Right ventricle myocardium superior (tissue), 1 donor: ENCODE results near the gene C2orf76. TPM values are rescaled to one million over a fixed set of nuclear protein-coding genes. Genes with fewer than 3 reads are reported as not detected.
A peak's percentile ranks its signal among the peaks of the same experiment; 100 is the strongest.
"Not testable (repeated sequence)": the region's sequence is repeated elsewhere in the genome, so short reads cannot be mapped to it uniquely, and the experiment has no call there.

Experiments
- ATAC-seq: fragments of 200-7000 bp; cut with Tn5 transposase; one replicate; pipeline ENCODE4 v1.9.1; 2020; ENCODE audit warnings: mild to moderate bottlenecking; ENCODE audit not compliant: poor library complexity
- DNase-seq: peaks from one replicate; pipeline ENCODE4 v3.0.0-alpha.2; 2020
- intact Hi-C: fragments of 100-400 bp; cut with DNase I; formaldehyde crosslinking; loops from one replicate; pipeline ENCODE4 v1.11.2; 2022
- total RNA-seq: library from RNA; stranded (reverse); fragmentation: NEBNext Ultra II Directional; extraction: Animal tissue kit (Norgen Biotek cat#: 25700); gene quantifications from one replicate; pipeline ENCODE4 v1.2.1, GENCODE V29; 2021
- donor health status: DM: no; HTN: yes; CAD: no; lungs with severe emphysema.

Gene C2orf76
- total RNA-seq, 1 donor from 2014 or later, result 7.9 TPM

GRCh38 chr2:119383410-119384140 lies 16.9 kb upstream of the C2orf76 start:
- ATAC-seq (no peak), DNase-seq (no peak)
- intact Hi-C loops, result no loop called here

DNA sequence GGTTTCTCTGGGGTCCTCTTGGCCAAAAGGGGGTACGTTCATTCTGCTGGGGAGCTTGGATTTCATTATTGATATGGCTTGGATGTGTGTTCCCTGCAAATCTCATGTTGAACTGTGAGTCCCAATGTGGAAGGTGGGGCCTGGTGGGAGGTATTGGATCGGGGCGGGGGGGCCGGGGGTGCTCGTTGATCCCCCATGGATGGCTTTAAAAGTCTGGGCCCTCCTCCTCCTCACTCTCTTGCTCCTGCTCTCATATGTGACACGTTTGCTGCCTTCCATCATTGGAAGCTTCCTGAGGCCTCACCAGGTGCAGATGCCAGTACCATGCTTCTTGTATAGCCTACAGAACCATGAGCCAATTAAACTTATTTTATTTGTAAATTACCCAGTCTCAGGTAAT lies 11.9 kb upstream of the C2orf76 start:
- intact Hi-C loops, result no loop called here
- no peak for ATAC-seq
- no peak for DNase-seq

GRCh38 chr2:119377993-119378345 lies 11.3 kb upstream of the C2orf76 start:
- intact Hi-C loops, result no loop called here
- DNase-seq, result no peak
- no peak for ATAC-seq

- DNase-seq (no peak), ATAC-seq (no peak)
- intact Hi-C loops, result no loop called here
These were observed 10.8 kb upstream of the C2orf76 start for GRCh38 chr2:119377294-119377992.

GRCh38 chr2:119376810-119377209 lies 10.2 kb upstream of the C2orf76 start:
- ATAC-seq (no peak), DNase-seq (no peak)
- intact Hi-C loops, result no loop called here

GRCh38 chr2:119376406-119376805 lies 9.8 kb upstream of the C2orf76 start:
- intact Hi-C loops, DNase-seq, ATAC-seq: not testable (repeated sequence)

DNA sequence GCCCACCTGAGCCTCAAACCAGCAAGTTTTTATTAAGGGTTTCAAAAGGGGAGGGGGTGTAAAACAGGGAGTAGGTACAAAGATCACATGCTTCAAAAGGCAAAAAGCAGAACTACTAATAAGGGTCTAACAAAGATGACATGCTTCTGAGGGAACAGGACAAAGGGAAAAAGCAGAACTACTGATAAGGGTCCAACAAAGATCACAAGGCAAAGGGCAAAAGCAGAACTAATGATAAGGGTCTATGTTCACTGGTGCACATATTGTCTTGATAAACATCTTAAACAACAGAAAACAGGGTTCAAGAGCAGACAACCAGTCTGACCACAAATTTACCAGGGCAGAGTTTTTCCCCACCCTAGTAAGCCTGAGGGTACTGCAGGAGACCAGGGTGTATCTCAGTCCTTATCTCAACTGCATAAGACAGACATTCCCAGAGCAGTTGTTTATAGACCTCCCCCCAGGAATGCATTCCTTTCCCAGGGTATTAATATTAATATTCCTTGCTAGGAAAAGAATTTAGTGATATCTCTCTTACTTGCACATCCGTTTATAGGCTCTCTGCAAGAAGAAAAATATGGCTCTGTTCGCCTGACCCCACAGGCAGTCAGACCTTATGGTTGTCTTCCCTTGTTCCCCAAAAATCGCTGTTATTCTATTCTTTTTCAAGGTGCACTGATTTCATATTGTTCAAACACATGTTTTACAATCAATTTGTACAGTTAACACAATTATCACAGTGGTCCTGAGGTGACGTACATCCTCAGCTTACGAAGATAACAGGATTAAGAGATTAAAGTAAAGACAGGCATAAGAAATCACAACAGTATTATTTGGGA lies 7.5 kb upstream of the C2orf76 start:
- ATAC-seq, intact Hi-C loops, DNase-seq: not testable (repeated sequence)

DNA sequence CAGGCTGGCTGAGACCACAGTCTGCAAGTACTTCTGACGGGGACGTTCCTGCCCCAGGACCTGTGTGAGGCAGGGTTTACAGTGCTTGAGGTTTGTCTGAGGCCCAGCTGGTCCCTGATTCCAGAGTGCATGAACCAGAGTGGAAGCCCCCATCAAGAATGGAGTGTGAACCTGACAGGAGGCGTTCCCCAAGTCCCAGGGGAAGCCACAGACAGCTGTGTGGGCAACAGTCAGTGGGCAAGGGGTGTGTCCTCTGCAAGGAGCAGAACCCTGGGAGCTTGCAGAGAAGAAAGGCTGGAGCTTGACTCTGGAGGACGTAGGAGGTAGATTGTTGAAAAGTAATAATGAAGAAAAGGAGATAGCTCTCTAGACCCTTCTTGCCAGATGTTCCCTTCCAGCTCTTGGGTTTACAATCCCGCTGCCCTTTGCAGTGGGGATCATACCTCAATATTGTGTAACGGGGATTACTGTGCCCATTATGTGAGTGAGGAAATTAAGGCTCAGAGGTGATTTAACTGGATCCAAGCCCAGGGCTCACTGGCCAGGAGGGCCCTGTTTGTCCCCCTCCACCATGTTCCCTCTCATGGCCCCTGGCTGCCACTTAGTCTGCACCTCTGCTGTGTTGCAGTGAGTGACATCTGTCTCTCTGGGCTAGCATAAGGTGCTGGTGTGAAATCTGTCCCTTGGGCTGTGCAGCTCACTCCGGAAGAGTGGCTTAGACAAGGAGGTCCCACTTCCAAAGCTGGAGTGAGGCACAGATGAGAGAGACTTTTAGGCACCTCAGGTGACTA lies 6.3 kb upstream of the C2orf76 start:
- intact Hi-C loops, result no loop called here
- DNase-seq (no peak), ATAC-seq (no peak)

- no peak for DNase-seq
- intact Hi-C loops, result no loop called here
- no peak for ATAC-seq
These were observed 4.5 kb upstream of the C2orf76 start for GRCh38 chr2:119371111-119371510.

DNA sequence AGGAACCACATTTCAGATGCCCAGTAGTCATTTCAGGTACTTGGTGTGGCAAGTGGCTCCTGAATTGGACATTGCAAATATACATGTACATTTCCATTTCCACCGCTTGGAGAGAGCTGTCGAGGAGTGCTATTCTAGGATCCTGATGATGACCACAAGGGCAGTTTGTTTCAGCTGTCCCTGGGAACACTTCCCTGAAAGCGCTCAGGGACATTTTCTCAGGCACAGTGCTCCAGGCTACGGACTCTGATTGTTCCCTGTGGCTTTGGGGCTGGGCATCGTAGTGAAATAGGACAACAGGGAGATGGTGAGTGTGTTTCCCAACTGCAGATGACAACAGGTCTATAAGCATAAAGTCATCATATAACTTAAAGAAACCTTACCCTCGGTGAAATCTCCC lies 3.2 kb upstream of the C2orf76 start:
- DNase-seq (no peak), ATAC-seq (no peak)
- intact Hi-C loops, result no loop called here

DNA sequence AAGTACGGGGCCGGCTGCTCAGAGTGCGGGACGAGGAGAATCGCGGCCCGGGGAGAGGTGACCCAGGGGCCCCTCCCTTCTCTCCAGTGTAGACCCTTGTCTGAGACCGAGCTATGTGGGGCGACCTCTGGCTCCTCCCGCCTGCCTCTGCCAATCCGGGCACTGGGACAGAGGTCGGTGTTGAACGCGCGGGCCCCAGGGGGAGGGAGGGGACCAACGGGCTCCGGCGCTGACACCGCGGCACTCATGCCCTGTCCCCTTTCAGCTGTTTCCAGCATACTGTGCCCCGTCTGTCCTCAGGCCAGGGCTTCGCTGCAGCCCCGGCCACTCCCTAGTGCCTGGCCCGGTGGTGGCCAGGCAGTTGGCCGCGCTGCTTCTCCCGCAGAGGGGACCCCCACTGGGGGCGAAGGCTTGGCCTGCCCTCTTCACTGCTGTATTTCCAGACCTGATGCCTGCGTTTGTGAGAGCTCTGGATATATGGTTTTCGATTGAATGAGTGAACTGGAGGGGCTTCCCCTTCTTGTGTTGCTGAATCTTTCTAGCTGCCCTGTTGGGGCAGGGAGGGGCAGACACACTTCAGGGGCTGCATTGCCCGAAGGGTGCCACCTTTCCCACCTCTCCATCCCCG lies 952 bp upstream of the C2orf76 start:
- peak; percentile 72 for ATAC-seq
- intact Hi-C loops, result no loop called here
- DNase-seq, result peak; percentile 83

DNA sequence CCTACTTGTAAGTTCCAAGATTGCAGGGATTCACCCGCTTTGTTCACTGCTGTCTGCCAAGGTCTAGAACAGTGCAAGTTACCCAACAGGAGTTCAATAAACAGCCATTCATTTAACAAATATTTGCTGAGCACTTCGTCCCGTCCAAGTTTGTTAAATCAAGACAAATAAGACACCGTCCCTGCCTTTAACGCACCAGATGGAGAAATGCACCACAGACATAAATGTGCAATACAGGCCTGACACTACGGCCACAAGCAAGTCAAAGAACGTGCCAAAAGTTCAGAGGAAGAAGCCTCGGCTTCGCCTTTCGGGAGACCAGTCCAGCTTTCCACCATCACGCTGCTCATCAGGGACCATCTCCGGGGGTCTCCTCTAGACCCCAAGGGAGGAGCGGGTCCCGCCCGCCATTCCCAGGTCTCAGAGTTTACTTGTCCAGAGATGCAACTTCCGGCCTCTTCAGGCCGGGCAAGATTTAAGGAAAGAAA lies 429 bp downstream of the C2orf76 start:
- intact Hi-C loops, result no loop called here
- ATAC-seq (peak; percentile 2), DNase-seq (no peak)

DNA sequence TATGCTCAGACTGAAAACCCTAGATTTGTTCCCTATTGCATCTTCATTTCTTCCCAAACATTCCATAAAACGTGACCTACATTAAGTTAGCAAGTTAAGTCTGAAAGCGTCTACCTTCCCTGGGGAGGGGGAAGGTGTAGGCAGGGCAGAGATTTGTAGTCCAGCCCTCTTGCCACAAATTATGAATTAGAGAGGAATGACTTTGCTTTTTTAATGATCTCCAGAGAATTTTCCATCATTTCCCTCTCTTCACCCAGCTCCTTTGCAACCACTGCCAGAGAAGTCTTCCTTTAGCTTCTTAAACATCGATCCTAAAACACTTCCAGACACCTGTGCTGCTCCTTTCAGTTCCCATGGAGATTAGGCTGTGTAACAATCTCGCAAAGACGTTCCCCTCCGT lies 1.2 kb downstream of the C2orf76 start:
- intact Hi-C loops, result no loop called here

GRCh38 chr2:119364798-119365197 lies 1.8 kb downstream of the C2orf76 start:
- DNase-seq (no peak), ATAC-seq (no peak)
- intact Hi-C loops, result no loop called here

More for the DNA sequence above, 1.2 kb downstream of the C2orf76 start:
- no peak for ATAC-seq
- DNase-seq, result no peak

- intact Hi-C loops, result no loop called here
- DNase-seq (no peak), ATAC-seq (no peak)
These were observed 6.1 kb downstream of the C2orf76 start for GRCh38 chr2:119360423-119360966.

DNA sequence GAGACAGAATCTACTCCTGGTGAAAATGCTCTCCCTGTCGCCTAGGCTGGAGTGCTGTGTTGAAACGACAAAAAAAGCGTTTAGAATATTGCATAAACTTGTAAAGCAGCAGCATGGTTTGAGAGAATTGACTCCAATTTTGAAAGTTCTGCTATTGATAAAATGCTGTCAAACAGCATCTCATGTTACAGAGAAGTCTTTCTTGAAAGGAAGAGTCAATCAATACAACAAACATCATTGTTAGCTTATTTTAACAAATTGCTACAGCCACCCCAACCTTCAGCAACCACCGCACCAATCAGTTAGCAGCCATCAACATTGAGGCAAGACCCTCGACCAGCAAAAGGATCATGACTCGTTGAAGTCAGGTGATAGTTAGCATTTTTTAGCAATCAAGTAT lies 6.9 kb downstream of the C2orf76 start:
- no peak for ATAC-seq
- intact Hi-C loops, result no loop called here
- DNase-seq, result no peak

GRCh38 chr2:119354860-119355259 lies 11.8 kb downstream of the C2orf76 start:
- DNase-seq (no peak), ATAC-seq (no peak)
- intact Hi-C loops, result no loop called here

GRCh38 chr2:119352357-119352756 lies 14.3 kb downstream of the C2orf76 start:
- intact Hi-C loops, result no loop called here
- ATAC-seq, result peak; percentile 85
- DNase-seq, result no peak
